ENCODE results near the gene CDH18.

The CDH18 gene

DNA sequence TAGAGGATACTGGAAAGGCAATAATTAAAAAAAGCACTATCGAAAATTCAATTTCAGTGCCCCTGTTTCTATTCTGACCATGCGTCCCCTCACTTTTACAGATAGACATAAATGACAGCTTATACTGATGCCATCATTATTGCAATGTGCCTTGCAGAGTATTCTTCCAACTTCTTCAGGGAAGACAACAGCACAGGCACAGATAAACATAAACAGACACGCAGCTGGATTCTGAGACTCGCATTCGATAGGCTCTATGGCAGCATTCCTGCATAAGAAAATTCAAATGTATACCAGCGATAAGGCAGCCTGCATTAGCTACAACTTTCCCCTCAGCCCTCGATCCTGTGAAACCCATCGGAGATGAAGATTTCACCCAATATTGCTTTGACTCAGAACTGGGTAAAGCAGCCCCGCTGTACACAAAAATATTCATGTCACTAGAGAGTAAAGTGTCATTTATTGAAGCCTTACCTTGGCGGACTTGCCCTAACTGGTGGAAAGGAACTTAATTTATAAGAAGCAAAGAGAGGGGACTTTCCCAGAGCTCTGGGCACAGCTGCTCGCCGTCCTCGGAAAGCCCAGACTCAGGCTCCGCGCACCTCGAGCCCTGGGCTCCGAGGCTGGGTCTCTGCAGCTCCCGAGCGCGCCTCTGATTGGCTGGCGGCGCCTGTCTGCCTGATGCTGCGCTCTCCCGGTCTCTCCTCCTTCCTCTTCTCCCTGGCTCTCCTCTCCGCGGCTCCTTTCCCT lies at the start of gene CDH18:
Gene CDH18, minus strand, starts transcription at position 589 of the 750 bp plus-strand sequence. CDS start 149,214 bp downstream, outside the sequence.
- DNase-seq: no peak

DNA sequence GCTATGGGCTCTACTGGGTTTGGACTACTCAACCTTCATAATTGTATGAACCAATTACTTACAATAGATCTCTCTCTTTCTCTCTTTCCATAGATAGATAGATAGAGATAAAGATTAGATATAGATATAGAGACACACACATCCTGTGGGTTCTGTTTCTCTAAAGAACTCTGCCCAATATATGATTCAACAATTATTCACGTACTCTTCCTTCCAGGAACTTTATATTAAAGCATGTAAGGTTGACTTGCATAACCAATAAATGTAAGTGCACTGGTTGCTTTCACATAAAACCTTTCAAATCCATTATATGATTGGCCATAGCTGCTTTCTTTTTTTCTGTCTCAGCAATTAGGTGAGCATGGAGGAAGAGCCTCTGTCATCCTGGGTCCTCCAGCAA lies 46.7 kb upstream of the CDH18 start:
- no peak for DNase-seq

- no peak for DNase-seq
Measured at GRCh38 chr5:20033881-20034280, 45.9 kb upstream of the CDH18 start.

- DNase-seq: no peak
Measured at GRCh38 chr5:20032896-20033295, 44.9 kb upstream of the CDH18 start.

DNA sequence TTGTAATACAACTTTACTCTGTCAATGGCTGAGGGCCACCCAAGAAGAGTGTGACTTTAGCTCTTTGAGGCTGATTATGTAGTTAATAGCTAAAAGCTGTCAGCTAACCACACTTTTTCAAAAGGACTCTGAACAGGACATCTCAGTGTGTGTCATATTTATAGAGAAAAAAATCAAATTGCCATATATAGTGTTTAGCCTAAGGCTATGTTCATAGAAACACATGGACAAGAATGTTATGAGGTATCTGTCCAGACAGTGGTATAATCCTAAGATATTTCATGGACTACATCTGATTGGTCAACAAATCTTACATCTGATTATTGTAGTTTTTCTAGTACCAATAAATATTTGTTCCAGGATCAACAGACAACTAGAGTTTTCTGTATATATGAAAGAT lies 42.1 kb upstream of the CDH18 start:
- no peak for DNase-seq

- DNase-seq: no peak
Measured at GRCh38 chr5:20029266-20029665, 41.3 kb upstream of the CDH18 start.

GRCh38 chr5:20028506-20028905 lies 40.5 kb upstream of the CDH18 start:
- no peak for DNase-seq

- DNase-seq: no peak
Measured at GRCh38 chr5:20023686-20024180, 35.7 kb upstream of the CDH18 start.

GRCh38 chr5:20020247-20020646 lies 32.2 kb upstream of the CDH18 start:
- no peak for DNase-seq

GRCh38 chr5:20017021-20017420 lies 29.0 kb upstream of the CDH18 start:
- no peak for DNase-seq

DNA sequence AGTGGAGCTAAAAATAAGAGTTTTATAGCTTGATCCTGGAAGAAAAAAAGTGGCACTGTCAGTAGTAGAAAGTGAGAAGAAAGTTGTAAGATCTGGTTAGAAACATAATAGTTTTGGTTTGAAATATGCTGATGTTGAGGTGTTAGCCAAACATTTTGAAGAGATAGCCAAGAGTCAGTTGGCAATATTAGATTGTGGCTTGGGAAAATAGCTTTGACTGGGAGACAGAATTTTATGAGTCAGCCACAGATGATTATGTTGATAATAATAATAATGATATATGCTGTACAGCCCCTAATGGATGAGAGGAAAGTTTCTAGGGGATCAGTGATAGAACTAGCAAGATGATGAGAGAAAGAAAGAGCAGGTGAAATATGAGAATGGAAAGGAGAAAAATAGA lies 12.4 kb upstream of the CDH18 start:
- DNase-seq: no peak

GRCh38 chr5:19988457-19988856 lies 457 bp upstream of the CDH18 start:
- no peak for DNase-seq

GRCh38 chr5:19986806-19987205 lies 1.2 kb downstream of the CDH18 start:
- no peak for DNase-seq

DNA sequence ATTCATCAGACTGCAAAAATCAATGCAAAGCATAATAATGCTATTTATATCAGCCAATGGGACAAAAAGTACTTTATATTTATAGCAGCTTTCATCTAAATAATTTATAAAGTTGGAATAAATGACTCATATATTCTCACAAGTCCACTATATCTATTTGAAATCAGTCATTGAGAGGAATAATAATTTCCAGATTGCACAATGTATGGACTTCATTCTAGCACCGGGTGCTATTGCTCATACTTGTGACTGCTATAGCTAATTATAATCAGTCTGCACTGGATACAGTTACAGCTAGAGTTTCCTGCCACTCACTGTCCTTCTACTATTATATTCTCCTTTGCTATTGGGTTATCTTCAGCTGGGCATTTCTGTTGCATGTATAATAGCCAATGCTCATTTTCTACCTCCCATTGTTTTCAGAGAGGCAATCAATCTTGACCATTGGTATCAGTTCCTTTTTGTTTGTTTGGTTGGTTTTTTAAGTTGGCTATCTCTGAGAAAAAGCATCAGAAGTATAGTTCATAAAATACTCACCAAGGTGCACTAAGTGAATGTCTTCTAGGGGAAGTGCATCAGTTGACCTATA lies 1.9 kb downstream of the CDH18 start:
- no peak for DNase-seq

DNA sequence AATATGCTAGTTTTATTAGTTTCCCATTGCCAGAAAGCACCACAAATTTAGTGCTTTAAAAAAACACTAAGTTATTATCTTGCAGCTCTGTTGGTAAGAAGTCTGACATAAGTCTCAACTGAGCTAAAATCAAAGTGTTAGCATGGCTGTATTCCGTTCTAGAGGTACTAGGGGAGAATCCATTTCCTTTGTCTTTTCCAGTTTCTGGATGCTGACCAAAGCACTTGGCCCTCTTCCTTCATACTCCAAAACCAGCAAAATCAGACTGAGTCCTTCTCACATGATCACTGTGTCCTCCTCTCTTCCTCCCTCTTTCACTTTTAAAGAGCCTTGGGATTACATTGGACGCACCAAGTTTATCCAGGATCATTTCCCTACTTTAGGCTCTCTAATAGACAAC lies 9.5 kb downstream of the CDH18 start:
- DNase-seq: no peak

DNA sequence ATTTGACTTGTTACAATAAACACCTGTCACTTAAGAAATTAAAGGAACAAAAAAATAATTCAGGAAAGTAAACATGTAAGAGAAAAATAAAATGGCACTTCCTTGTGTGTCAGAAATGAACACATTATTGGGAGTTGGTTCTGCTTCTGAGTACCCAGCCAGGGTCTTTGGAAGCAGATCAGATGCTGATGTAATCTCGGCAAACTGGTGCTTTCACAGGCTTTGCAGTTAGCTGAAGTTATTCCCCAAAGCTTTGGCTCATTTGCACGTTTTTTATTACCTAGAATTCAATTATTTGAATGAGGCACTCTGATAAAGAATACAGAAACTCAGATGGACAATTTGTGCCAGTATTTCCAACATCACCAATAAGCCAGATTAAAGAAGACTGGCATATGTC lies 10.9 kb downstream of the CDH18 start:
- no peak for DNase-seq

DNA sequence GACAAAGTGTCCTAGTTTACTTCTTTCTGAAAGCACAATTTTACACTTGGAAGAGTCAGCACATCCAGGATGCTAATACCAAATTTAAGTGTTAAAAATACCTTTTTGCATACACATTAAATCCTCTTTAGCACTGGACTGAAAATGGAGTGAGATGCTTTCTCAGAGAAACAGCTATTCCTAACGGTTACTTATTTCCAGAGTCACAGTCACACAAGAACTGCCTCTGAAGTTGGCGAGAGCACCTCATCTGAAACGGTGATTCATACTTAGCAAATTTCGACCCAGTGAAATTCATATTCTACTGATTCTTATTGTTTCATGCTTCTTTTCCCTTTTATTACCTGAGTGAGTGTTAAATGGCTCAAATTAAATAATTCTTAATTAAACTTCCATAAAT lies 12.2 kb downstream of the CDH18 start:
- DNase-seq: no peak

GRCh38 chr5:19960451-19960850 lies 27.5 kb downstream of the CDH18 start:
- DNase-seq: no peak

GRCh38 chr5:19959830-19960384 lies 28.1 kb downstream of the CDH18 start:
- no peak for DNase-seq

DNA sequence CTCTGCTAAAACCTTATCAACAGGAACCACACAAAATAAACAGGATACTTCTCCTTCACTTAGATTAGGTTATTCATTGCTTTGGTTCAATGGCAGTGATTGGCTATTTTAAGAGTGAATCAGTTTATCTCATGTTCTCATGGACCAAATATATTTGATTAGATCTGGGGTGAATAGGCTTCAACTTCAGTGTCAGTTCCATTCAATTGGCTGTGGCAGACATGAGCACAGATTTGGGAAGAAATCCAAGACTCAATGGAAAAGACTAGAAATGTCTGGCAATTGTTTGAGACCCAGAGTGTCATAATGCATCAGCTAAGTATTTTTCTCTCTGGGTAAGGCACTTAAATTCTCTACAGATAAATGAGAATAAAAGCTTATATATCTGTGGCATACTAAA lies 37.1 kb downstream of the CDH18 start:
- DNase-seq: no peak

- no peak for DNase-seq
Measured at GRCh38 chr5:19940192-19940591, 47.8 kb downstream of the CDH18 start.

DNA sequence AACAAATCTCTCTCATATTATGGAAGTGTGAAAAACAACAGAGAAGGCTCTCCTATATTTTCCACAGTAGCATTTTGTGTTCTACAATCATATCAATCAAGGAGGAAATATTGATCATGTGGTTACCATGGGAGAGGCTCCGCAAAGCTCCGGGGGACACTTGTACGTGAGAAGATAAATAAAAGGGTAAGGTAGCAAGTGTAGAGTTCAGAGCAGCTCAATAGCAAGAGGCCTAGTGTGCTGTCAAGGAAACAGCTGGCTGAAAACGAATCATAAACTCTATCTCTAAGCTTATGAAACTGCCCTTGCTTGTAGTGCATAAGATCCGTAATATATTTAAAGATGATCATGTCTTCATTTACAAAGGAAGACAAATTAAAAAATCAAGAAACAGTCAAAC lies 57.5 kb downstream of the CDH18 start:
- no peak for DNase-seq

DNA sequence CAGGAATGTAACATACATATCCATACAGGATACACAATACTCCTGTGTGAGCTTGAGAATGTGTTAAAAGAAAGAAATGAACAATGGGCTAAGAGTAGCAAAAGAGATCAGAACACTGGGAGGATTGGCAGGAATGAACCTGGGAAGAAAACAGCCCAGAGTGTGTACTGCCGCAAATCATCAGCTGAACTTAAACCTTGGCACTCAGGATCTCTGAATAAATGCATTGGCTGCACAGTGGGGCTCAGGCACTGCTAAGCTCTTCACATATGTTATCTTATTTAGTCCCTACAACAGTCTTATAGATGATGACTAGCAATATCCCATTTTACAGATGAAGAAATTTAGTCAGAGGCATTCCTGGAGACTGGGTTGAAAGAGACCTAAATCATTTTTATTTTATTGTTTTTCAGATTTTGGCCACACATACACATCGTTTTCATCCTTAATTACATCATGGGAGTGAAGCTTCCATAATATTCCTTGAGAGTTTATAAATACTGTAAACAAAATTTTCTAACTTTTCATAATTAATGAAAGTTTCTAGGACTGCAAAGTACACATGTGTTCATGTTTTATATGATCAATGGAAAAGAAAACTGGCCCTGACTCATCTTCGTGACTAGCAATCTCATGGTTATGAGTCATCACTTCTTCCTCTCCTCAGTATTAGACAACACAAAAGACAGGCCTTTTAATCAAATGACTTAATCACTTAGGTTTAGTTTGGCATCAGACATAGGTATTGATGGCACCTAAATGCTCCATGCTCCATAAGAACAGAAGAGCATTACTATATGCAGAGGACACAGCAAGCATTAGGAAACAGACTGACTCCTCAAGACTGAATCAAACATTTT lies 59.2 kb downstream of the CDH18 start:
- no peak for DNase-seq

Measured in activated CD4-positive, alpha-beta T cell treated with anti-CD3 and anti-CD28 coated beads, Interleukin-2, amount 50 U/mL, for 48 hours (primary cell).